GM12878 (cell line): ENCODE results near the gene LIN7A. TPM values are rescaled to one million over a fixed set of nuclear protein-coding genes. Genes with fewer than 3 reads are reported as not detected.

ENCODE experiments used
- ATAC-seq: fragments of 200-7000 bp; cut with Tn5 transposase; 3 replicates; pipeline ENCODE4 v1.9.1; 2020; ENCODE audit warnings: mild to moderate bottlenecking, moderate library complexity
- BruUV-seq: library from RNA; stranded (reverse); fragments of 400-500 nt; replicated peaks from 2 replicates; lab custom pipeline; 2021; lab: Mats Ljungman, UMichigan
- CTCF ChIA-PET: fragments of 300-600 bp; sonication (Branson Sonifier 250); formaldehyde crosslinking; extraction: SDS; loops from one replicate; lab custom pipeline; 2021; ENCODE audit warnings: inconsistent platforms; lab: Yijun Ruan, JAX
- POLR2A ChIA-PET: fragments of 350-600 bp; formaldehyde crosslinking; extraction: SDS; loops from one replicate; lab custom pipeline; 2021; ENCODE audit warnings: inconsistent platforms; lab: Charles Lee
- RAD21 ChIA-PET: fragments of 300-600 bp; sonication (Branson Sonifier 250); formaldehyde crosslinking; loops from one replicate; lab custom pipeline; 2023; ENCODE audit warnings: antibody characterized with exemption; ENCODE audit not compliant: unreplicated experiment; lab: Charles Lee
- SMC1A ChIA-PET: fragments of 300-600 bp; sonication (Branson Sonifier 250); formaldehyde crosslinking; loops from one replicate; lab custom pipeline; 2023; ENCODE audit not compliant: unreplicated experiment, uncharacterized antibody; lab: Charles Lee
- DNase-seq: peaks from one replicate; pipeline ENCODE4 v3.0.0-alpha.2; 2011; ENCODE audit warnings: low read depth, low spot score
- FAIRE-seq: peaks from 3 replicates; lab custom pipeline; 2011; peaks lifted over from hg19 to GRCh38; lab: Jason Lieb, UNC
- H2AFZ ChIP-seq: 2 replicates; pipeline ENCODE4 v1.6.0; 2011; ENCODE audit warnings: low read depth, low read length, control low read depth; ENCODE audit not compliant: control insufficient read depth
- H3K27ac ChIP-seq: 2 replicates; pipeline ENCODE4 v1.5.1; 2011; ENCODE audit warnings: control low read depth; ENCODE audit not compliant: control insufficient read depth, insufficient read depth
- H3K27me3 ChIP-seq, 2 experiments: replicated peaks in 1 of 2; 2 replicates each; pipeline versions ENCODE4 v1.6.0 to v1.6.1; 2011; ENCODE audit warnings: low read length in 1 of 2; ENCODE audit not compliant: control insufficient read depth in 2 of 2, insufficient read depth in 2 of 2
- H3K36me3 ChIP-seq, 2 experiments: 2 replicates each; pipeline ENCODE4 v1.5.1; 2011; ENCODE audit warnings: low read length in 1 of 2; ENCODE audit not compliant: control insufficient read depth in 2 of 2, insufficient read depth in 2 of 2
- H3K4me1 ChIP-seq: 2 replicates; pipeline ENCODE4 v1.6.1; 2011; ENCODE audit warnings: mild to moderate bottlenecking, low read length, moderate library complexity, mixed read lengths; ENCODE audit not compliant: control insufficient read depth, insufficient read depth
- H3K4me2 ChIP-seq: 2 replicates; pipeline ENCODE4 v1.6.0; 2011; ENCODE audit warnings: control low read depth; ENCODE audit not compliant: control insufficient read depth, insufficient read depth
- H3K4me3 ChIP-seq: fragments of 200-600 bp; sonication (generic); 2 replicates; pipeline ENCODE4 v1.5.1; 2016
- H3K79me2 ChIP-seq: 2 replicates; pipeline ENCODE4 v1.6.0; 2011; ENCODE audit warnings: low read length; ENCODE audit not compliant: control insufficient read depth, insufficient read depth
- H3K9ac ChIP-seq: 2 replicates; pipeline ENCODE4 v1.8.0; 2011; ENCODE audit warnings: low read length, control low read depth, mixed read lengths; ENCODE audit not compliant: control insufficient read depth, insufficient read depth
- H3K9me3 ChIP-seq: replicated peaks from 3 replicates; pipeline ENCODE4 v1.5.1; 2011; ENCODE audit warnings: mild to moderate bottlenecking, low read length; ENCODE audit not compliant: control insufficient read depth, insufficient read depth
- H4K20me1 ChIP-seq: 2 replicates; pipeline ENCODE4 v1.6.0; 2011; ENCODE audit not compliant: control insufficient read depth, insufficient read depth
- CTCF ChIP-seq, 3 experiments: IDR thresholded peaks in 2 of 3; conservative IDR thresholded peaks in 1 of 3; 2 replicates each; pipeline ENCODE4 v1.5.1; 2011; ENCODE audit warnings: low read depth in 3 of 3, low read length in 3 of 3, mild to moderate bottlenecking in 3 of 3, control low read depth in 2 of 3, moderate library complexity in 2 of 3, inconsistent platforms in 1 of 3, mixed read lengths in 1 of 3; ENCODE audit not compliant: control insufficient read depth in 2 of 3, insufficient read depth in 1 of 3; ENCODE audit errors: extremely low read depth in 1 of 3
- E4F1 ChIP-seq: fragments of 450-650 bp; IDR thresholded peaks from 2 replicates; pipeline ENCODE4 v1.6.1; 2018; ENCODE audit warnings: borderline replicate concordance, mild to moderate bottlenecking; ENCODE audit not compliant: partially characterized antibody
- GABPA ChIP-seq: IDR thresholded peaks from 2 replicates; pipeline ENCODE4 v1.6.1; 2014; ENCODE audit warnings: antibody characterized with exemption, low read depth, mild to moderate bottlenecking, inconsistent platforms
- RAD21 ChIP-seq: IDR thresholded peaks from 2 replicates; pipeline ENCODE4 v1.6.1; 2011; ENCODE audit warnings: mild to moderate bottlenecking, low read depth, low read length, moderate library complexity; ENCODE audit not compliant: insufficient read depth
- SMC3 ChIP-seq: IDR thresholded peaks from 2 replicates; pipeline ENCODE4 v1.6.1; 2011; ENCODE audit warnings: low read length, improper control_type of control experiment, borderline replicate concordance
- ZNF24 ChIP-seq: fragments of 450-650 bp; IDR thresholded peaks from 2 replicates; pipeline ENCODE4 v1.6.1; 2017; ENCODE audit warnings: antibody characterized with exemption, mild to moderate bottlenecking
- WGBS: methylation state at CpG from one replicate; pipeline ENCODE4 v1.1.6; 2016; ENCODE audit warnings: low lambda C conversion rate; ENCODE audit not compliant: insufficient replicate concordance, insufficient coverage; ENCODE audit errors: missing lambda C conversion rate; 5-methylcytosine and 5-hydroxymethylcytosine counted together
- in situ Hi-C: fragments of 300-500 bp; cut with MboI; formaldehyde crosslinking; loops from 9 replicates; pipeline ENCODE4 v1.14.3; 2018; ENCODE audit warnings: mixed read lengths
- intact Hi-C: fragments of 100-400 bp; cut with micrococcal nuclease; formaldehyde crosslinking; loops from one replicate; pipeline ENCODE4 v1.14.2; 2022; ENCODE audit not compliant: unreplicated experiment
- polyA plus RNA-seq, 11 experiments: library from polyadenylated mRNA; depleted of rRNA in 4 of 11; unstranded in 6 of 11; stranded (reverse) in 5 of 11; fragments of >200 nt; fragmentation: Nextera tagmentation in 4 of 11; fragmentation: Illumina TruSeq in 1 of 11; extraction: Ambion mirVana in 4 of 11; extraction: Trizol in 1 of 11; gene quantifications; 1 replicate in 1 of 11; 2 replicates in 10 of 11; pipeline versions ENCODE4 v1.2.1 to v1.2.3, GENCODE V29; 2011 to 2016; ENCODE audit warnings: inconsistent platforms in 2 of 11, missing spikeins in 2 of 11, low read depth in 1 of 11
- total RNA-seq, 4 experiments: library from RNA; depleted of rRNA in 3 of 4; stranded (reverse); fragments of >200 nt in 3 of 4; fragmentation: Illumina TruSeq in 1 of 4; extraction: Trizol in 1 of 4; gene quantifications; 2 replicates each; pipeline versions ENCODE4 v1.2.1 to v1.2.3, GENCODE V29; 2013 to 2021

Gene LIN7A
- total and polyA plus RNA-seq, 10 of the 15 experiments (the other 5 are each of a cell fraction or from before 2014, with no cell fraction given) = 0.04 to 0.93 (median 0.35) TPM; not detected in 1

DNA sequence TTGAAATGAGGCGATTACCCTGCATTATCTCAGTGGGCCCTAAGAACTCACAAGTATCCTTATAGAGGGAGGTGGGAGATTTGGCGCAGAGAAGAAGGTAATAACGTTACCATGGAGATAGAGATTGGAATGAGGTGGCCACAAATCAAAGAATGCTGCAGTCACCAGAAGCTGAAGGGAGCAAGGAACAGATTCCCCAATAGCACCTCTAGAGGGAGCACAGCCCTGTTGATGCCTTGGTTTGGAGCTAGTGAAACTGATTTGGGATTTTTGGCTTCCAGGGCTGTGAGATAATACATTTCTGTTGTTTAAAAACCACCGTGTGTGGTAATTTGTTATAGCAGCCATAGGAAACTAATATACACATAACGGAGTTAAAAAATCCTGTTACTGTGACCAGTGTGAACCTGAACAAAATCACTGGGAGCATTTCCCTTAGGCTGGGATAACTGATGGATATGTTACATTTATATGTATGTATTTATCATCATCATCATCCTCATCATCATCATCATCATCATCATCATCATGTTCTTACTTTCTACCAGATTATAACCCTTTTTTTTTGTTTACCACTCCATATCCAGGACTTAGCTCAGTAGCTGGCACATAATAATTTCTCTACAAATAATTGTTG lies 100.3 kb downstream of the LIN7A start:
- ChIA-PET POLR2A (interaction anchor here (1.0 kb wide), 1 partner anchor 10 kb away, joined by 5 read pairs; no protein-coding TSS in a partner anchor), SMC1A (interaction anchor here (0.7 to 3.0 kb wide), 10 partner anchors 11 to 127 kb away, joined by 3 to 25 read pairs (median 4); no protein-coding TSS in a partner anchor), CTCF (interaction anchor here (0.5 to 4.7 kb wide), 25 partner anchors 9 to 926 kb away, joined by 3 to 36 read pairs (median 4); no protein-coding TSS in a partner anchor), RAD21 (interaction anchor here (0.6 to 2.9 kb wide), 5 partner anchors 26 to 421 kb away, joined by 3 to 21 read pairs (median 3); no protein-coding TSS in a partner anchor)
- H3K4me2 ChIP-seq = no peak overlapping the region
- intact Hi-C loops (loop anchor here (2.0 kb wide), 1 partner anchor 291 kb away; no protein-coding TSS in a partner anchor), in situ Hi-C loops (no loop called here)
- no peak for DNase-seq
- FAIRE-seq = peak; percentile 59
- H3K9ac ChIP-seq = no peak overlapping the region
- no peaks in the 10 kb centered on the region for H3K9me3 ChIP-seq
- no peak overlapping the region for H2AFZ ChIP-seq
- no peaks in the 10 kb centered on the region for H4K20me1 ChIP-seq
- ATAC-seq = peak; percentile 90
- TF ChIP-seq ZNF24 (no peak), CTCF (IDR thresholded peaks at IDR 0.05 in 2 of 3, conservative IDR thresholded peaks at IDR 0.05 in 1 of 3; ENCODE audit: control insufficient read depth in 2 of 3, extremely low read depth in 1 of 3, insufficient read depth in 1 of 3, low read depth in 3 of 3, low read length in 3 of 3) (peak; percentile 56 to 73 (median 68)), E4F1 (no peak), RAD21 (peak; percentile 42), GABPA (no peak), SMC3 (peak; percentile 35; the same call in 1 of the 2 replicates)
- WGBS = 58% methylated on average over 5 of the region's 5 CpGs
- BruUV-seq = no TSS peak
- H3K27ac ChIP-seq = no peak overlapping the region
- H3K36me3 ChIP-seq = no peaks in the 10 kb centered on the region
- no peaks in the 10 kb centered on the region for H3K27me3 ChIP-seq
- H3K79me2 ChIP-seq = no peaks in the 10 kb centered on the region
- H3K4me3 ChIP-seq = no peak overlapping the region
- H3K4me1 ChIP-seq = 0 out of 2 replicates have a peak, but pooled peaks cover 2% of the 10 kb centered on the region
